H9 (cell line): Measurements from ENCODE around the gene EXO1. TPM values are rescaled to one million over a fixed set of nuclear protein-coding genes. Genes with fewer than 3 reads are reported as not detected.

Experiments
- DNase-seq: peaks from one replicate; pipeline ENCODE4 v3.0.0-alpha.2; 2017
- H2AFZ ChIP-seq: one replicate; pipeline ENCODE4 v1.6.1; 2013; ENCODE audit warnings: mild to moderate bottlenecking, low read length, control low read depth, moderate library complexity
- H2AK5ac ChIP-seq: 2 replicates; pipeline ENCODE4 v1.6.1; 2013; ENCODE audit warnings: low read length, control low read depth, mixed read lengths; ENCODE audit not compliant: insufficient read length
- H2BK120ac ChIP-seq: one replicate; pipeline ENCODE4 v1.6.1; 2013; ENCODE audit warnings: low read depth, mild to moderate bottlenecking, low read length, control low read depth, inconsistent platforms; ENCODE audit not compliant: poor library complexity, severe bottlenecking
- H2BK12ac ChIP-seq: 2 replicates; pipeline ENCODE4 v1.6.1; 2013; ENCODE audit warnings: low read length, control low read depth, mixed read lengths, low read depth; ENCODE audit not compliant: insufficient read length
- H2BK15ac ChIP-seq: 2 replicates; pipeline ENCODE4 v1.6.1; 2013; ENCODE audit warnings: low read depth, low read length, control low read depth
- H2BK20ac ChIP-seq: one replicate; pipeline ENCODE4 v1.6.1; 2013; ENCODE audit warnings: low read depth, mild to moderate bottlenecking, low read length, control low read depth, inconsistent platforms; ENCODE audit not compliant: poor library complexity, severe bottlenecking
- H2BK5ac ChIP-seq: 2 replicates; pipeline ENCODE4 v1.6.1; 2013; ENCODE audit warnings: low read length, control low read depth, mixed read lengths; ENCODE audit not compliant: insufficient read length
- H3K14ac ChIP-seq: 2 replicates; pipeline ENCODE4 v1.6.1; 2013; ENCODE audit warnings: low read length, control low read depth; ENCODE audit not compliant: insufficient read depth
- H3K18ac ChIP-seq: 2 replicates; pipeline ENCODE4 v1.6.1; 2013; ENCODE audit warnings: low read depth, mild to moderate bottlenecking, mixed read lengths, low read length, control low read depth; ENCODE audit not compliant: insufficient read length
- H3K23ac ChIP-seq: 2 replicates; pipeline ENCODE4 v1.6.1; 2013; ENCODE audit warnings: low read length, control low read depth, mixed read lengths, low read depth; ENCODE audit not compliant: insufficient read length
- H3K23me2 ChIP-seq: 2 replicates; pipeline ENCODE4 v1.6.1; 2013; ENCODE audit warnings: low read depth, mild to moderate bottlenecking, mixed read lengths, low read length, control low read depth; ENCODE audit not compliant: insufficient read length, poor library complexity, severe bottlenecking
- H3K27ac ChIP-seq: 2 replicates; pipeline ENCODE4 v1.5.1; 2013; ENCODE audit warnings: low read length, control low read depth, mixed read lengths, low read depth; ENCODE audit not compliant: insufficient read length
- H3K27me3 ChIP-seq: 2 replicates; pipeline ENCODE4 v1.6.1; 2013; ENCODE audit warnings: low read length, control low read depth, inconsistent platforms; ENCODE audit not compliant: insufficient read depth
- H3K4ac ChIP-seq: 2 replicates; pipeline ENCODE4 v1.6.1; 2013; ENCODE audit warnings: low read depth, mild to moderate bottlenecking, control low read depth, inconsistent platforms, low read length, moderate library complexity
- H3K4me1 ChIP-seq: 2 replicates; pipeline ENCODE4 v1.6.1; 2013; ENCODE audit warnings: low read length, control low read depth, inconsistent platforms; ENCODE audit not compliant: insufficient read depth
- H3K4me2 ChIP-seq: 2 replicates; pipeline ENCODE4 v1.6.1; 2013; ENCODE audit warnings: low read length, control low read depth, mixed read lengths; ENCODE audit not compliant: insufficient read length, insufficient read depth
- H3K56ac ChIP-seq: 2 replicates; pipeline ENCODE4 v1.6.1; 2013; ENCODE audit warnings: low read depth, mild to moderate bottlenecking, mixed read lengths, low read length, control low read depth; ENCODE audit not compliant: insufficient read length
- H3K79me1 ChIP-seq: 2 replicates; pipeline ENCODE4 v1.6.1; 2013; ENCODE audit warnings: low read depth, mild to moderate bottlenecking, moderate library complexity, low read length, control low read depth, inconsistent platforms; ENCODE audit not compliant: insufficient read depth, poor library complexity, severe bottlenecking
- H3K79me2 ChIP-seq: 2 replicates; pipeline ENCODE4 v1.6.1; 2013; ENCODE audit warnings: low read length, control low read depth, inconsistent platforms; ENCODE audit not compliant: insufficient read depth
- H3K9ac ChIP-seq: 2 replicates; pipeline ENCODE4 v1.6.1; 2013; ENCODE audit warnings: low read length, control low read depth, mixed read lengths; ENCODE audit not compliant: insufficient read length; ENCODE audit errors: extremely low read depth
- H3K9me3 ChIP-seq: one replicate; pipeline ENCODE4 v1.6.1; 2013; ENCODE audit warnings: low read depth, low read length, inconsistent platforms; ENCODE audit not compliant: control insufficient read depth
- H3T11ph ChIP-seq: one replicate; pipeline ENCODE4 v1.6.1; 2013; ENCODE audit warnings: mild to moderate bottlenecking, low read length, control low read depth, inconsistent platforms
- H4K20me1 ChIP-seq: one replicate; pipeline ENCODE4 v1.6.1; 2013; ENCODE audit not compliant: control insufficient read depth, insufficient read length, insufficient read depth
- H4K5ac ChIP-seq: 2 replicates; pipeline ENCODE4 v1.6.1; 2013; ENCODE audit warnings: low read depth, mild to moderate bottlenecking, mixed read lengths, low read length, control low read depth; ENCODE audit not compliant: insufficient read length
- H4K8ac ChIP-seq: replicated peaks from 2 replicates; pipeline ENCODE4 v1.6.1; 2013; ENCODE audit warnings: low read length, control low read depth, mixed read lengths, low read depth; ENCODE audit not compliant: insufficient read length
- H4K91ac ChIP-seq: 2 replicates; pipeline ENCODE4 v1.6.1; 2013; ENCODE audit warnings: low read depth, mild to moderate bottlenecking, moderate library complexity, mixed read lengths, low read length, control low read depth; ENCODE audit not compliant: insufficient read length
- H3K27ac Mint-ChIP-seq, 3 experiments: 2 replicates in 2 of 3; 3 replicates in 1 of 3; pipeline ENCODE4 v1.8.0; 2020 to 2021; ENCODE audit warnings: mixed read lengths in 3 of 3, mild to moderate bottlenecking in 1 of 3, moderate library complexity in 1 of 3
- H3K27me3 Mint-ChIP-seq: 2 replicates; pipeline ENCODE4 v1.8.0; 2021; ENCODE audit warnings: low read depth, mild to moderate bottlenecking, moderate library complexity, mixed read lengths
- H3K36me3 Mint-ChIP-seq, 3 experiments: 2 replicates in 2 of 3; 3 replicates in 1 of 3; pipeline ENCODE4 v1.8.0; 2020 to 2021; ENCODE audit warnings: low read depth in 3 of 3, mixed read lengths in 3 of 3; ENCODE audit not compliant: insufficient read depth in 1 of 3
- H3K4me1 Mint-ChIP-seq, 2 experiments: 2 replicates each; pipeline ENCODE4 v1.8.0; 2020; ENCODE audit warnings: mixed read lengths in 2 of 2
- H3K4me3 Mint-ChIP-seq, 2 experiments: 2 replicates in 1 of 2; 3 replicates in 1 of 2; pipeline ENCODE4 v1.8.0; 2020 to 2021; ENCODE audit warnings: mild to moderate bottlenecking in 2 of 2, mixed read lengths in 2 of 2, moderate library complexity in 1 of 2
- H3K9me3 Mint-ChIP-seq, 2 experiments: 2 replicates in 1 of 2; 3 replicates in 1 of 2; pipeline ENCODE4 v1.8.0; 2020; ENCODE audit warnings: mild to moderate bottlenecking in 2 of 2, mixed read lengths in 2 of 2, moderate library complexity in 1 of 2
- total RNA-seq: library from RNA; stranded (reverse); gene quantifications from 2 replicates; pipeline ENCODE4 v1.2.1, GENCODE V29; 2021
- TF ChIP-seq, protein P1 (sequence below): fragments of 200-600 bp; sonication (generic); conservative IDR thresholded peaks from 3 replicates; pipeline ENCODE4 v1.8.0; 2021; ENCODE audit warnings: antibody characterized with exemption, mild to moderate bottlenecking

Gene EXO1
- total RNA-seq, 1 experiment from 2014 or later: 43.2 TPM

DNA sequence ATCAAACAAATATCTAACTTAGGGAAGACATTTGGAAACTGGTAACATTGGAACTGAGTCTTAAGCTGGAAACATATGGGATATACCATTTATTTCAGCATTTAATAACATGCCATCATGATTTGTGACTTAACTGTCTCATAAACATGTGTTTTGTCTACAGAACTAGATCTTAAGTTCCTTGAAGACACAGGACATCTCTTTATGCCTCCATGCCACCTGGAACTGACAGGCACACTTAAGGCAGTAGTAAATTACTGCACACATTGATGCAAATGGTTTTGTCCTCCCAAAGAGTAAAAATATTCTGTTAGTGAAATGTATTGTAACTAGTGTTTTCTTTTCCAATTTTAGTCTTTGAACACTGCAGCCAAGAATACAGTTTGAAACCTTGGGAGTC is 1.6 kb upstream of the EXO1 start:
- Histone ChIP-seq H4K5ac (no peak overlapping the region), H3T11ph (no peak overlapping the region), H4K20me1 (no peaks in the 10 kb centered on the region), H3K23me2 (peaks cover 12% of the 10 kb centered on the region), H2AFZ (no peak overlapping the region), H3K56ac (no peak overlapping the region), H2BK12ac (no peak overlapping the region), H3K79me1 (no peaks in the 10 kb centered on the region), H3K18ac (no peak overlapping the region), H3K4me2 (no peak overlapping the region), H3K14ac (no peak overlapping the region), H3K27ac (no peak overlapping the region), H3K4me1 (no peaks in the 10 kb centered on the region; the same call in 1 of the 2 replicates), H2BK20ac (no peak overlapping the region), H2BK15ac (no peak overlapping the region), H2AK5ac (no peak overlapping the region), H4K8ac (no peak overlapping the region), H2BK120ac (no peak overlapping the region), H3K79me2 (peaks cover 5% of the 10 kb centered on the region; the same call in 1 of the 2 replicates), H2BK5ac (no peak overlapping the region), H3K9me3 (no peaks in the 10 kb centered on the region), H3K4ac (no peak overlapping the region), H3K23ac (no peak overlapping the region), H3K9ac (no peak overlapping the region), H3K27me3 (no peaks in the 10 kb centered on the region), H4K91ac (no peak overlapping the region)
- H3K36me3 Mint-ChIP-seq: peaks cover 11 to 20% (median 16%) of the 10 kb centered on the region in 3 experiments
- DNase-seq: no peak
- no peaks in the 10 kb centered on the region; the same call in 1 of the 2 replicates for H3K27me3 Mint-ChIP-seq
- H3K27ac Mint-ChIP-seq: no peak overlapping the region
- H3K4me3 Mint-ChIP-seq: no peak overlapping the region
- peaks cover 19 to 20% of the 10 kb centered on the region in 2 experiments for H3K4me1 Mint-ChIP-seq
- TF ChIP-seq, protein P1, sequence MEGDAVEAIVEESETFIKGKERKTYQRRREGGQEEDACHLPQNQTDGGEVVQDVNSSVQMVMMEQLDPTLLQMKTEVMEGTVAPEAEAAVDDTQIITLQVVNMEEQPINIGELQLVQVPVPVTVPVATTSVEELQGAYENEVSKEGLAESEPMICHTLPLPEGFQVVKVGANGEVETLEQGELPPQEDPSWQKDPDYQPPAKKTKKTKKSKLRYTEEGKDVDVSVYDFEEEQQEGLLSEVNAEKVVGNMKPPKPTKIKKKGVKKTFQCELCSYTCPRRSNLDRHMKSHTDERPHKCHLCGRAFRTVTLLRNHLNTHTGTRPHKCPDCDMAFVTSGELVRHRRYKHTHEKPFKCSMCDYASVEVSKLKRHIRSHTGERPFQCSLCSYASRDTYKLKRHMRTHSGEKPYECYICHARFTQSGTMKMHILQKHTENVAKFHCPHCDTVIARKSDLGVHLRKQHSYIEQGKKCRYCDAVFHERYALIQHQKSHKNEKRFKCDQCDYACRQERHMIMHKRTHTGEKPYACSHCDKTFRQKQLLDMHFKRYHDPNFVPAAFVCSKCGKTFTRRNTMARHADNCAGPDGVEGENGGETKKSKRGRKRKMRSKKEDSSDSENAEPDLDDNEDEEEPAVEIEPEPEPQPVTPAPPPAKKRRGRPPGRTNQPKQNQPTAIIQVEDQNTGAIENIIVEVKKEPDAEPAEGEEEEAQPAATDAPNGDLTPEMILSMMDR: no peak
- no peaks in the 10 kb centered on the region for H3K9me3 Mint-ChIP-seq
